HG03565 (cell line): Measurements from ENCODE around the gene CDKL2.
"Not testable (repeated sequence)": the region's sequence is repeated elsewhere in the genome, so short reads cannot be mapped to it uniquely, and the experiment has no call there.

Experiments used
- ATAC-seq: cut with Tn5 transposase; IDR thresholded peaks from one replicate; pipeline ENCODE4 v1.9.1; 2021; ENCODE audit warnings: mild to moderate bottlenecking, moderate library complexity; ENCODE audit not compliant: unreplicated experiment

Gene CDKL2

DNA sequence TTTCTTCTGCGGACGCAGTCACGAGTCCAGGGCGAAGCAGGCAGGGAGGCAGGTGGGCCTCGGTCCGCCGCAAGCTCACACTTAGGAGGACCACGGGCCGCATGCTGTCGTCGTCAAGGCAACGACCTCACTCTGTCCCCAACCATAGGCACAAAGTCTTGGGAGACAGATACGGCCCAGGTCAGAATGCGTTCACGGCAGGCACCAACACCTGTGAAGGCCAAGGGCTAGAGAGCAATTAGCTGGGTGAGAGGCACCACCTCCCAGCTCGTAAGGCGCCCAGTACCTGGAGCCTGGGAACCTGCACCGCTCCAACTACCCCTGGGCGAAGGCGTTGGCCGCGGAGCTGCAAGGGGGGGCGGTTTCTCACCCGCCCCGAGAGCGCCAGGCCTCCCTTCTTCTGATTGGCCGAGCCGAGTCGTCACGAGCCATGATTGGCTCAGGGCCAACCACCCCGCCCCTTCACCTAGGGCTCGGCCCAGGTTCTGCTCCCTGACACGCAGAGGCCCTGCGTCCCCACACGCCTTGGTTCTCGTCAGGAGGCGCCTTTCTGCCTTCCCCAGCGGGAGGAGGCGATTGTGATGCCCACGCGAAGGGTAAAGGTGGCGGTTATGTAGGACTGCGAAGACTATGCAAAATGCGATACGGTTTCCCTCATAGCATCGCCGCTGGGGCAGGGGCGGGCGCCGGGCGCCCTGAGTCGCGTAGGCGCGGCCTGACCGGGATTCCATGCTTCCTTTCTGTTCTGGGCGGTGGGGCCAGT, at the start of gene CDKL2:
TSS of gene CDKL2 (minus strand) at position 355 of the 763 bp plus-strand sequence. CDS start 4,540 bp downstream, outside the sequence.
- peak; percentile 98 for ATAC-seq

GRCh38 chr4:75678965-75679364, 48.6 kb upstream of the CDKL2 start:
- ATAC-seq, result no peak

DNA sequence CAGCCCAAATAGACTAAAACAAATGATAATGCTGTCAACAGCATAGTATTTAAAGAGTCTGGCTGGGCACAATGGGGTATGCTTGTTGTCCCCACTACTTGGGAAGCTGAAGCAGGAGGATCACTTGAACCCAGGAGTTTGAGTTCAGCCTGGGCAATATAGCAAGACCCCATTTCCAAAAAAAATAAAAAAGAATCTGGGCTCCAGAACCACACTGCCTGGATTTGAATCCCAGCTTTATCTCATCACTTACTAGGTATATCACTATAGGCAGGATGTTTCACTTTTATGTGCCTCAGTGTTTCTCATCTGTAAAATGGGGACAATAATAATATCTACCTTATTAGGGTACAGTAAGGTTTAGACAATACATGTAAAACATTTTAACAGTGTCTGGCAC, 48.1 kb upstream of the CDKL2 start:
- ATAC-seq, result no peak

DNA sequence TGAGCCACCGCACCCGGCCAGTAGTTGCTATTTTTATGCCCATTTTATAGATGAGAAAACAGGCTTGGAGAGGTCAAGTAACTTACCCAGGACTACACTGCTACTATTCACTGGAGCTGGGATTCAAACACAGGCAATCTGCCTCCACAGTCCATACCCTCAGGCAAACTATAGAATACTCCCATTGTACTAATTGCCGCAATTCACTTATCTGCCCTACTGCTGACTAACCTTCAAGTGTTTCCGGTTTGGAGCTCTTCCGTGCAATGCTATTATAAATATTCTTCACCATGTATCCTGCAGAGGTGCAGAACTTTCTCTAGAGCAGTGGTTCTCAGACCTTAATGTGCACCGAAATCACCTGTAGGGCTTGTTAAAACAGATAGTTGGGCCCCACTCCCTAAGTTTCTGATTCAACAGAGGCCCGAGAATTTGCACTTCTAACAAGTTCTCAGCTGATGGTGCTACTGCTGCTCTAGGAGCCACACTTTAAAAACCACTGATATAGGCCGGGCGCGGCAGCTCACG, 44.7 kb upstream of the CDKL2 start:
- no peak for ATAC-seq

DNA sequence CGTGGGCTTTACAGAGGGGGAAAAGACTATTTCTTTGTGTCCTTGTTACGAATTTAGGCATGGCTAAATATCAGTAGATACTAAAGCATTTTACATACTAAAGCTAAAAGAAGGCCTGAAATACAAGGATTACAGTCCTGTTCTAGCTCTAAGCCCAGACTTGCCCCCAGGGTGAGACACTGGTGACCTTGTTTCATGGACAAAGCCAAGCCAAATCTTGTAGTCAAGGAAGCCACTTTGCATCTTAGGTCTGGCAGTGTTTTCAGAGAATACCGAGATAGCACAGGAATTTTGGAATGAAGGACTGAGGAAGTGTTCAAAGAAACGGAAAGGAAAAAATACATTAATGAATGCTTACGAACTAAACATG, 43.6 kb upstream of the CDKL2 start:
- no peak for ATAC-seq

DNA sequence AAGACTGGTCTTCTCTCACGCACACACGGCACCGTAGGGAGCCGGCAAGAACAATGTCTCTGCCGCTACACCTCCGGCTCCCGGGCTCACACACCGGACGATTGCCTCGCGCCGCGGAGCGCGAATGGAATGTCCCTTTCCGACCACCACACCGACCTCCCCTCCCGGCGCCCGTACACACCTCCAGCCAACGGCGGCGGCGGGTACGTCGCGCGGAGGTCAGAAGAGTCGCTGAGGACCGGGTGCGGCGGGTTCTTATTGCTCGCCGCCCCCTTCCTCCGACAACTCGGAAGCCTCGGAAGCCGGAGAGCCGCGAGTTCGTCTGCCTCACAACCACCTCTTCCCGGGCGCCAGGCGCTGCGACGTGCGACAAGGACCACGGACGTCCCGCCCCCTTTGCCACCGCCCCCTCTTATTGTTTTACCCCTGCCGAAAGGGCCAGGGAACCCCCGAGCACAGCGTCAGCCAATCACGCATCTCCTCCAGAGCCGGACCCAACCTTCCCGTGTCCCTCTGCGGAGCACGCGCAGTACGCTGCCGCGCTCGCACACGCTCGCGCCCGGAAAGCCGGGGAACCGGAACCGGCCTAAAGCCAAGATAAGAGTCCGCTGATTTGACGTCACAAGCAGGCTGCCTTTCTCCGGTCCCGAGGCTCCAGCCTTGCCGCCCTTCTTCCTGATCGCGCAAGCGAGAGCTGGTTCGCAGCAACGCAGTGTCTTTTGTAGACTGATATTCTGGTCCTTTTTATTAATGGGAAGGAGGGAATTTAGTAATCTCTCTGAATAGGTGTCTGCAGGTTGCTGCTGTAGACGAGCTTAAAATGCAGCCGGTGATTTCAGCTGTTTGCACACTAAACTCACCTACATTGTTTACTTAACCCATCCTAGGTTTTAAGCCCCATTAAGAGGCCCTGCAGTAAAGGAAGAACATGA, 43.0 kb upstream of the CDKL2 start, which contains the start of gene G3BP2:
TSS of gene G3BP2 (minus strand) at position 385 of the 932 bp plus-strand sequence. CDS start 11,386 bp downstream, outside the sequence.
- peak; percentile 90 for ATAC-seq

GRCh38 chr4:75672461-75673026, 42.2 kb upstream of the CDKL2 start:
- peak; percentile 16 for ATAC-seq

DNA sequence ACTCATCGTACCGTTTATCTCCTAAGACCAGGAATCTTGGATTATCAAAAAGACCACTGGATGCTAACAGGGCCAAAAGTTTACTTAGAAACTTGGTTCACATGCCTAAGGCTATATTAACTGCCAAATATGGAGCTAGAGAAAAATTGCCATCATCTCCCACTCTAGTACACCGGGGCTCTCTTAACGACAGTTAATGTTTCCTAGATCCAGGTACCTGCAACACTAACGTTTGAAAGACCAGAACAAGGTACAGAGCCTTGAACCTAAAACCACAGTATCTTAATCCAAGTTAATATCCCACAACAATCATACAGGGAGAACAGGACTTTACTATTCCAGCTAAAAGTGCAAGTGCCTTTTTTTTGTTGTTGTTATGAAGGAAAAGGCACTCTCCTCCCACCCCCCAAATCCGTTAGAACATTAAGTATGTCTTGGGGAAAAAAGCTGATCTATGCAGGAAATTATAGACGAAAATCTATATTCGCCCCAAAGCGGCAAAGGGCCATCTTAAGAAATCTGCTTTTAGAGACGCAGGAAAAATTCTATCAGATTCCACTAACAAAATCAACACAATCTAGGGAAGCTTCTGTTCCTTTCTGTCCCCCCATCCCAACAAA, 41.6 kb upstream of the CDKL2 start:
- ATAC-seq, result no peak

- ATAC-seq, result no peak
These were observed 38.3 kb upstream of the CDKL2 start for GRCh38 chr4:75668596-75668995.

GRCh38 chr4:75667636-75668035, 37.3 kb upstream of the CDKL2 start:
- ATAC-seq, result not testable (repeated sequence)

- ATAC-seq, result no peak
These were observed 36.0 kb upstream of the CDKL2 start for GRCh38 chr4:75666299-75666698.

DNA sequence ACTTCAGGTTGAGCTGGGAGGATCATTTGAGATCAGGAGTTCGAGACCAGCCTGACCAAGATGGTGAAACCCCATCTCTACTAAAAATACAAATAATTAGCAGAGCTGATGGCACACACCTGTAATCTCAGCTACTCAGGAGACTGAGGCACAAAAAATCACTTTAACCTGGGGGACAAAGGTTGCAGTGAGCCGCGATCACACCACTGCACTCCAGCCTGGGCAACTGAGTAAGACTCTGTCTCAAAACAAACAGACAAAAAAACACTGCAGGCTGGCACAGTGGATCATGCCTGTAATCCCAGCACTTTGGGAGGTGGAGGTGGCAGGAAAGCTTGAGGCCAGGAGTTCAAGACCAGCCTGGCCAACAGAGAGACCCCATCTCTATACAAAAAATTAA, 34.3 kb upstream of the CDKL2 start:
- not testable (repeated sequence) for ATAC-seq

DNA sequence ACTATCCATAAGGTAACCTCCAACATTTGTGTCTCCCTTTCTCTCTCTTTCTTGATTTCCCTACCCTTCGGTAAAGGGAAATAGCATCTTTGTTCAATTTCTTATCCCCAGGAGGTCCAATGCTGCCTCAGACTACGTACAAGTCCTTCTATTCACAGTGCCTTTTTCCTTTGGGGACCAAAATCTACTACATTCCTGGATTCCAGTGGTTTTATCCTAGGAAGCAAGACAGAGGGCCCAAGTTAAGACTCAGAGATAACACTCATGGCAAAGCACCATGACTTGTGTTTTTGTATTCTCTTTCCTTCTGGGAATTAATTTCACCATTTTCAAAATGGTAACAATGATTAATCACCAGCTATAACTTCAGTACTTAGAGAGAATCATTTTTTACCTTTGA, 32.3 kb upstream of the CDKL2 start:
- ATAC-seq, result no peak

GRCh38 chr4:75660491-75660890, 30.2 kb upstream of the CDKL2 start:
- no peak for ATAC-seq

DNA sequence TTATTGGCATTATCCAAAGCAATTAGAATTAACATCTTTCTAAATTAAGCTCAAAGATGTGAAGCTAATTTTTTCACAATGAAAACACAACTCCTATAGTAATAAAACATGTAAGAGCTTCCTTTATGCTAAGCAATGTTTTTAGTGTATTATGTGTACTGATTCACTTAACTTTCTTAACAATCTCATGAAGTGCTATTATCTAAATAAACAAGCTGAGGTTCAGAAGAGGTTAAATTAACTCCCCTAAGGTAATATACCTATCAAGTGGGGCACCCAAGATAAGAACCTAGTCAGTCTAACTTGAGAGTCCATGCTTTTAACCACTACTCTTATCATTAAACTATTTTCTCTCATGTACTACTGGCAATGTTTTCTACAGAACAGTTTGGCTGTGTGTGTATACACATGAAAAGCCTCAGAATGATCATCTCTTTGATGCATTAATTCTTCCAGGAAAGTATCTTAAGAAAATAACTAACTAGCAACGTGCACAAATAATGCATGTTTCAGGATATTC, 29.2 kb upstream of the CDKL2 start:
- no peak for ATAC-seq

DNA sequence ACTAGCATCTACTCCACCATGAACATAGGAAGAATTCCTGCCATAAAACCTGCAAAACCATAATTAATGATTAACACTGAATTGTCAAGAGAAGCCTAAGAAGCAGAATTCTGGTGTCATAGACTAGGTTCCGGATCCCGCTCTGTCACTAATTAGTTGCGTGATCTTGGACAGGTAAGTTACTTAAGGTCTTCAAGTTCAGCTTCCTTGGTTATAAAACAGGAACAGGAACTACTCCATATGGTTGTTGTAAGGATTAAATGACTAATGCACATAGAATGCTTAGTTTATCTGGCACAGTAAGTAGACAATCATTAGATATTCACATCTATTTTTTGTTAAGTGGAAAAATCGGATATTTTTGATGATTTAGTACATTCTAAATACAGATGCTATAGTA, 28.5 kb upstream of the CDKL2 start:
- no peak for ATAC-seq

DNA sequence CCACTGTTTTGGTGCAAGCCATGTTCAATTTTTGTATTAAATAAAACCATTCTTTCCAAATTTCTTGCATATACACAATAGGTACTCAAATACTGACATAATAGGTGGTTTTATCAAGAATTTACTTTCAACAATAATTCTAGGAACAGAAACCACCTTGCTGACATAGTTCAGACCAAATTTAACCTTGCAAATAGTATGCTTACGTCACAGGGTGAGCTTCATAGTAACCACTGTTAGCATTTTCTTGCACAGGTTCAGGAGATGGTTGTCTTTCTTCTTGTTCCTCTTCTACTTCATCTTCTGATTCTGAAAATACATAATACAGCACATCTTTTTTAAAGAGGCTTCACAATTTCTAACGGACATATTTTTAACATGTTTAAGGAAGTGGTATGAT, 25.2 kb upstream of the CDKL2 start:
- ATAC-seq, result no peak

GRCh38 chr4:75654905-75655304, 24.6 kb upstream of the CDKL2 start:
- no peak for ATAC-seq

DNA sequence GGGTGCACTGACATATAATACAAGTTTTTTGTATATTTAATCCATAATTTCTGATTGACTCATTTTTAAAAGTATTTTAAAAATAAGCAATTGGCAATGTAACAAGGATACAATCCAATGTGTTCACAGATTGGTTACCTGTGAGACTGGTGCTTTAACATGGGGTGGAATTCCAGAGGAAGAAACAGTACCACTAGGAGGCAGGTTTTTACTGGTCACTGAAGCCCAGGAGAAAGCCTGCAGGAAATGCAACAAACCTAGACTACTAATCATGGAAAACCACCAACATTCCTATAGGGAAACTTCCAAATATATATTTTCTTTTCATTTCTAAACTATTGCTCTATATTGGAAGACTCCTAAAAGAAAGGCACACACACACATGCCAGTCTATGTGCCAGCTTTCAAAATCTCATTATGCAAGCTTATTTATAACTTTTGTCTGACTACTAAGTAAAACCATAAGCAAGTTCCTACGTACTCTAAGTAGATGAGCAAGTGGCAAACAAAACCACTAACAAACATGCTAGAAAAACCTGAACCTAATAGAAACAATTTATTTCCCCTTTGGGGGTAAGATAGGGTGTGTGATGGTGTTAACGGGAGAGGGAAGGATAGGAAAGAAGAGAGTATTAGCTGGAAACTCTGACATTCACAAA, 23.6 kb upstream of the CDKL2 start:
- ATAC-seq, result no peak

GRCh38 chr4:75644095-75644494, 13.8 kb upstream of the CDKL2 start:
- no peak for ATAC-seq
